HepG2 (cell line): ENCODE results near the gene EMILIN3. TPM values are rescaled to one million over a fixed set of nuclear protein-coding genes. Genes with fewer than 3 reads are reported as not detected.

Source experiments
- DZIP1 ChIP-seq: sonication (generic); formaldehyde crosslinking; IDR thresholded peaks from 2 replicates; pipeline ENCODE4 v1.5.0; 2020; ENCODE audit warnings: mild to moderate bottlenecking, missing genetic modification reagents
- LCORL ChIP-seq, 2 experiments: fragments of 450-650 bp in 1 of 2; sonication (generic) in 1 of 2; formaldehyde crosslinking in 1 of 2; IDR thresholded peaks; 2 replicates each; pipeline versions ENCODE4 v1.5.0 to v1.6.1; 2017 to 2020; ENCODE audit warnings: antibody characterized with exemption in 1 of 2, missing genetic modification reagents in 1 of 2
- PATZ1 ChIP-seq: sonication (generic); formaldehyde crosslinking; IDR thresholded peaks from 2 replicates; pipeline ENCODE4 v1.4.0; 2020; ENCODE audit warnings: missing genetic modification reagents
- POLR2A ChIP-seq, 2 experiments: IDR thresholded peaks; 2 replicates each; pipeline ENCODE4 v1.6.1; 2011; ENCODE audit warnings: low read depth in 2 of 2, low read length in 2 of 2, mild to moderate bottlenecking in 1 of 2, moderate library complexity in 1 of 2; ENCODE audit not compliant: insufficient read depth in 1 of 2
- POLR2AphosphoS2 ChIP-seq: IDR thresholded peaks from 2 replicates; pipeline ENCODE4 v1.6.1; 2011; ENCODE audit warnings: low read depth, low read length, improper control_type of control experiment
- ZBTB44 ChIP-seq: sonication (generic); formaldehyde crosslinking; IDR thresholded peaks from 2 replicates; pipeline ENCODE4 v1.4.0; 2020; ENCODE audit warnings: missing genetic modification reagents
- ZBTB7B ChIP-seq: sonication (generic); formaldehyde crosslinking; IDR thresholded peaks from 2 replicates; pipeline ENCODE4 v1.4.0; 2020; ENCODE audit warnings: missing genetic modification reagents
- ZHX2 ChIP-seq, 2 experiments: sonication (generic) in 1 of 2; formaldehyde crosslinking in 1 of 2; IDR thresholded peaks; 2 replicates each; pipeline versions ENCODE4 v1.6.1 to v1.9.0; 2014 to 2022; ENCODE audit warnings: antibody characterized with exemption in 1 of 2, borderline replicate concordance in 1 of 2, inconsistent platforms in 1 of 2, low read depth in 1 of 2, missing genetic modification reagents in 1 of 2
- ZMYM3 ChIP-seq: sonication (generic); formaldehyde crosslinking; IDR thresholded peaks from 2 replicates; pipeline ENCODE4 v1.5.1; 2020; ENCODE audit warnings: mild to moderate bottlenecking, missing genetic modification reagents
- ZNF30 ChIP-seq: sonication (generic); formaldehyde crosslinking; IDR thresholded peaks from 2 replicates; pipeline ENCODE4 v1.5.0; 2020; ENCODE audit warnings: mild to moderate bottlenecking, missing genetic modification reagents
- ZNF317 ChIP-seq: sonication (generic); formaldehyde crosslinking; IDR thresholded peaks from 2 replicates; pipeline ENCODE4 v1.5.0; 2020; ENCODE audit warnings: mild to moderate bottlenecking, missing genetic modification reagents
- ZNF619 ChIP-seq: sonication (generic); formaldehyde crosslinking; IDR thresholded peaks from 2 replicates; pipeline ENCODE4 v1.4.0; 2020; ENCODE audit warnings: mild to moderate bottlenecking, missing genetic modification reagents
- polyA plus RNA-seq, 8 experiments: library from polyadenylated mRNA; depleted of rRNA in 3 of 8; stranded (reverse) in 7 of 8; unstranded in 1 of 8; fragments of >200 nt; fragmentation: Illumina TruSeq in 4 of 8; extraction: Trizol in 4 of 8; gene quantifications; 2 replicates each; pipeline versions ENCODE4 v1.2.1 to v1.2.3, GENCODE V29; 2011 to 2016; ENCODE audit warnings: low read depth in 4 of 8, missing spikeins in 1 of 8, mixed read lengths in 1 of 8; ENCODE audit not compliant: insufficient read depth in 1 of 8
- total RNA-seq, 5 experiments: library from RNA; depleted of rRNA; stranded (reverse); fragments of >200 nt; fragmentation: Illumina TruSeq; extraction: Trizol; gene quantifications; 2 replicates each; pipeline ENCODE4 v1.2.3, GENCODE V29; 2016; ENCODE audit warnings: low read depth in 1 of 5

Gene EMILIN3
- total and polyA plus RNA-seq, 2 of the 13 experiments (the other 11 are each of a cell fraction or from before 2014, with no cell fraction given): 0.25 to 0.29 TPM

GRCh38 chr20:41317546-41318270 lies 48.9 kb downstream of the EMILIN3 start, which contains the start of gene ZHX3 (continued):
- no peak for TF ChIP-seq POLR2AphosphoS2
- no peak for TF ChIP-seq ZBTB44 (CRISPR knock-in tag)
- no peak for TF ChIP-seq ZMYM3 (CRISPR knock-in tag)
- TF ChIP-seq ZBTB7B (CRISPR knock-in tag): peak; percentile 72; the same call in 1 of the 2 replicates
- no peak for TF ChIP-seq LCORL (IDR thresholded peaks at IDR 0.05)
- TF ChIP-seq LCORL (CRISPR knock-in tag; IDR thresholded peaks at IDR 0.05): peak; percentile 80
- TF ChIP-seq POLR2A (IDR thresholded peaks at IDR 0.05; ENCODE audit: insufficient read depth in 1 of 2, low read depth in 2 of 2, low read length in 2 of 2): peak in 1 of 2 experiments; percentile 89; a peak in 3 of 4 replicates
- TF ChIP-seq DZIP1 (CRISPR knock-in tag): no peak
- peak; percentile 59; the same call in 1 of the 2 replicates for TF ChIP-seq ZNF619 (CRISPR knock-in tag)
- TF ChIP-seq ZNF317 (CRISPR knock-in tag): 0 out of 2 replicates have a peak, but pooled peaks have one; percentile 66
- TF ChIP-seq ZHX2 (IDR thresholded peaks at IDR 0.05; ENCODE audit: low read depth): 0 out of 2 replicates have a peak, but pooled peaks have one; percentile 27
- TF ChIP-seq ZHX2 (CRISPR knock-in tag; IDR thresholded peaks at IDR 0.05; ENCODE audit: borderline replicate concordance): no peak
- no peak for TF ChIP-seq ZNF30 (CRISPR knock-in tag)
- TF ChIP-seq PATZ1 (CRISPR knock-in tag): peak; percentile 96
